RWPE1 (cell line): ENCODE measurements around the gene SLC11A2.

Experiments
- CTCF ChIA-PET: fragments of 350-600 bp; sonication (Branson Sonifier 250); formaldehyde crosslinking; extraction: SDS; loops from one replicate; lab custom pipeline; 2021; lab: Yijun Ruan, JAX
- POLR2A ChIA-PET: fragments of 400-600 bp; formaldehyde crosslinking; extraction: SDS; loops from one replicate; lab custom pipeline; 2020; ENCODE audit warnings: antibody characterized with exemption; ENCODE audit not compliant: low non-redundant PET; lab: Yijun Ruan, JAX
- DNase-seq: peaks from one replicate; pipeline ENCODE4 v3.0.0; 2012; ENCODE audit warnings: low spot score
- H3K27ac ChIP-seq: fragments of 450-650 bp; 2 replicates; pipeline ENCODE4 v1.5.1; 2017
- TF ChIP-seq, protein P1 (sequence below): fragments of 450-650 bp; conservative IDR thresholded peaks from 2 replicates; pipeline ENCODE4 v1.5.1; 2017; ENCODE audit warnings: low read depth, mild to moderate bottlenecking

SLC11A2 gene

GRCh38 chr12:51049525-51049924 lies 23.3 kb upstream of the SLC11A2 start:
- CTCF ChIA-PET, result no interaction called here
- TF ChIP-seq, protein P1, sequence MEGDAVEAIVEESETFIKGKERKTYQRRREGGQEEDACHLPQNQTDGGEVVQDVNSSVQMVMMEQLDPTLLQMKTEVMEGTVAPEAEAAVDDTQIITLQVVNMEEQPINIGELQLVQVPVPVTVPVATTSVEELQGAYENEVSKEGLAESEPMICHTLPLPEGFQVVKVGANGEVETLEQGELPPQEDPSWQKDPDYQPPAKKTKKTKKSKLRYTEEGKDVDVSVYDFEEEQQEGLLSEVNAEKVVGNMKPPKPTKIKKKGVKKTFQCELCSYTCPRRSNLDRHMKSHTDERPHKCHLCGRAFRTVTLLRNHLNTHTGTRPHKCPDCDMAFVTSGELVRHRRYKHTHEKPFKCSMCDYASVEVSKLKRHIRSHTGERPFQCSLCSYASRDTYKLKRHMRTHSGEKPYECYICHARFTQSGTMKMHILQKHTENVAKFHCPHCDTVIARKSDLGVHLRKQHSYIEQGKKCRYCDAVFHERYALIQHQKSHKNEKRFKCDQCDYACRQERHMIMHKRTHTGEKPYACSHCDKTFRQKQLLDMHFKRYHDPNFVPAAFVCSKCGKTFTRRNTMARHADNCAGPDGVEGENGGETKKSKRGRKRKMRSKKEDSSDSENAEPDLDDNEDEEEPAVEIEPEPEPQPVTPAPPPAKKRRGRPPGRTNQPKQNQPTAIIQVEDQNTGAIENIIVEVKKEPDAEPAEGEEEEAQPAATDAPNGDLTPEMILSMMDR, result no peak
- no peak overlapping the region for H3K27ac ChIP-seq
- POLR2A ChIA-PET, result interaction anchor here (1.5 kb wide), 1 partner anchor 10 kb away, joined by 4 read pairs; no protein-coding TSS in a partner anchor
- DNase-seq, result no peak

DNA sequence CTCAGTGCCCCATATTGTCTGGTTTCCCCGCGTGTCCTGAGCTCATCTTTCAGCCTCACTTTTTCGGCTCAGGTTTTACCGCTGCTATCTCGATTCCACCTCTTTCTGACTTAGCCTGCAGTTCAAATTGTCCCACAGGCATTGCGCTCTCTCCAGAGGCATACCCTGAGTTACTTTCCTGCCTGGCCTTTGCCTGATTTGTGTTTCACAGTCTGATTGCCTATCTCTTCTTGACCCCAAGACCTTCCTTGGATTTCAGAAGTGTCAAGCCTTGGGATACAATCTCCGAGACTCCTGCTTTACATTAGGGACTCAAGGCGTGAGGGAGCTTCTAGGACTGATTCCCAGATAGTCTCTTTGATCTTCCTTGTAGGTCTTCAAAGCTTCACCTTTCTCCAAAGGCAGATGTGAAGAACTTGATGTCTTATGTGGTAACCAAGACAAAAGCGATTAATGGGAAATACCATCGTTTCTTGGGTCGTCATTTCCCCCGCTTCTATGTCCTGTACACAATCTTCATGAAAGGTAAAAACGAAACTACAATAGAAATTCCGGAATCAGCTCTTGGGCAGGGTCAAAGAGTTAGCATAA lies 22.6 kb upstream of the SLC11A2 start:
- no peak for DNase-seq
- ChIA-PET POLR2A (interaction anchor here (0.6 to 1.5 kb wide), 2 partner anchors 11 to 191 kb away, joined by 4 to 11 read pairs; no protein-coding TSS in a partner anchor), CTCF (interaction anchor here (0.5 kb wide), 2 partner anchors 24 to 1200 kb away, joined by 3 to 4 read pairs; no protein-coding TSS in a partner anchor)
- TF ChIP-seq, protein P1, result no peak
- peak overlapping the region; percentile 89 for H3K27ac ChIP-seq

DNA sequence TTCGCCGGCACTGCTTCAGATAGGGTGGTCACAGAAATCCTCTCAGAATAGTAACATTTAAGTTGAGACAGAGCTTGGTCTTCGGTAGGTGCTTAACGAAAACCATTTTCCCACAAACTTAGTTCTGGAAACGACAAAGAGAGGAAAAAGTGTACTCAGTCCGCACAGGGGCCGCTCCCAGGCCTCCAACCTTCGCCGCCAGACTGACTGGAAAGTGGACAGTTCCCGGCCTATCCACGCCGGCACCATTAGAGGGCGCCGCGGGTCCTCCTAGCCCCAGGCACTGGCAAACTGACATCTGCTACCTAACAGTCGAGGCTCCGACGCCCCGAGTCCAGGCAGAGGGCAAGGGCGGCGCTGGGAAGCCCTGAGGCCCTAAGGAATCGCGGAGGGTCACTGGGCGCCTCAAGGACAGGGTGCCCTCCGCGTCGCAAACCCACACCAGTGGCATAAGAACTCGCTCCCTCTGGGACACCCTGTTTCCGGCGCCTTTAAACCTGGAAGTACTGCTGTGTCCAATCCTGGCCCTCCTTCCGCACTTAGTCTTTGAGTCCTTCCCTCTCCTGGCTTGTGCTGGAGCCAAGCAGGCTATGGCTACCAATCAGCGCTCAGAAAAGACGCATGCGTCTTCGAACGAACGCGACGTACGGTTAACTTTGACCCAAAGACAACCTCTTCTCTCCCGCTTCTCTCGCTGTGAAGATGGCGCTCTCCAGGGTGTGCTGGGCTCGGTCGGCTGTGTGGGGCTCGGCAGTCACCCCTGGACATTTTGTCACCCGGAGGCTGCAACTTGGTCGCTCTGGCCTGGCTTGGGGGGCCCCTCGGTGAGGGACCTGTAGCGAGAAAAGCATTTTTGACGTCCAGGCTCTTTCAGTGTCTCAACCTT lies 21.7 kb upstream of the SLC11A2 start, which contains the start of gene LETMD1:
Gene LETMD1, plus strand, starts transcription at position 673 of the 886 bp plus-strand sequence. Its CDS starts 30 bp downstream, at position 703.
- H3K27ac ChIP-seq, result peak within 1 kb of the TSS; percentile 89
- peak; percentile 98 for DNase-seq
- POLR2A ChIA-PET, result interaction anchor here (0.6 to 1.5 kb wide), 2 partner anchors 12 to 192 kb away, joined by 4 to 11 read pairs; no protein-coding TSS in a partner anchor
- CTCF ChIA-PET, result interaction anchor here (0.6 to 1.2 kb wide), 4 partner anchors 20 to 732 kb away, joined by 3 to 8 read pairs (median 3); no protein-coding TSS in a partner anchor
- TF ChIP-seq, protein P1, result peak; percentile 94

DNA sequence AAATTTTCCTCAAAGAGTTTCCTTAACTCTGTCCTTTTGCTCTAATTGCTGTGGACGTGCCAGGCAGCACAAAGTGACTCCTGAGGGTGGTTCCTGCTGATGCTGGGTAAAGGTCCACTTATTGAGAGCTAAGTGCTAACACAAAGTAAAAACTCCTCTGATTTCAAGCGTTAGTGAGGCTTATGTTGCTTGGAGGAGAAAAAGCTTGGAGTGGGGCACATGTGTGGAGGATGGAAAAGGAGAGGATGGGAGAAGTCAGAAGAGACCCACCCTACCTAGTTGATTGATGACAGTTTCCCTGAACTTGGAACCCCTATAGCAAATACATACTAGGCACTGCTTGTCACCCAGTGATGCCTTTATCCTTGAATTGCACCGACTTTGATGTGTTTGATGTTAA lies 10.1 kb upstream of the SLC11A2 start:
- ChIA-PET CTCF (interaction anchor here (1.1 kb wide), 1 partner anchor 8 kb away, joined by 3 read pairs; no protein-coding TSS in a partner anchor), POLR2A (no interaction called here)
- no peak overlapping the region for H3K27ac ChIP-seq
- TF ChIP-seq, protein P1, result no peak
- no peak for DNase-seq

GRCh38 chr12:51033457-51034089 lies 7.4 kb upstream of the SLC11A2 start:
- ChIA-PET CTCF (no interaction called here), POLR2A (interaction anchor here (0.7 kb wide), 1 partner anchor 263 kb away, joined by 3 read pairs; no protein-coding TSS in a partner anchor)
- no peak for DNase-seq
- TF ChIP-seq, protein P1, result no peak
- no peak overlapping the region for H3K27ac ChIP-seq
